A673 (cell line): ENCODE results near the gene PALLD. TPM values are rescaled to one million over a fixed set of nuclear protein-coding genes. Genes with fewer than 3 reads are reported as not detected.

Experiments
- BruUV-seq: library from RNA; stranded (reverse); fragments of 400-500 nt; replicated peaks from 2 replicates; lab custom pipeline; 2021; lab: Mats Ljungman, UMichigan
- CTCF ChIA-PET: fragments of 300-600 bp; sonication (Branson Sonifier 250); formaldehyde crosslinking; loops from one replicate; lab custom pipeline; 2022; ENCODE audit warnings: antibody characterized with exemption; lab: Charles Lee
- POLR2A ChIA-PET: fragments of 300-600 bp; sonication (Branson Sonifier 250); formaldehyde crosslinking; loops from one replicate; lab custom pipeline; 2022; ENCODE audit warnings: antibody characterized with exemption; ENCODE audit not compliant: low non-redundant PET; lab: Charles Lee
- DNase-seq: peaks from one replicate; pipeline ENCODE4 v3.0.0-alpha.2; 2015; ENCODE audit warnings: low spot score
- H3K27ac ChIP-seq: fragments of 200-600 bp; sonication (generic); 2 replicates; pipeline ENCODE4 v1.5.1; 2016; ENCODE audit warnings: mixed run types, low read depth, mild to moderate bottlenecking, mixed read lengths, antibody characterized with exemption, low read length; ENCODE audit not compliant: poor library complexity, severe bottlenecking
- H3K27me3 ChIP-seq: fragments of 200-600 bp; sonication (generic); replicated peaks from 2 replicates; pipeline ENCODE4 v1.6.1; 2017; ENCODE audit warnings: mixed run types, low read depth, mild to moderate bottlenecking, mixed read lengths, antibody characterized with exemption, low read length; ENCODE audit not compliant: insufficient read depth, poor library complexity
- H3K36me3 ChIP-seq: fragments of 200-600 bp; sonication (generic); 2 replicates; pipeline ENCODE4 v1.6.1; 2016; ENCODE audit warnings: mixed run types, mild to moderate bottlenecking, mixed read lengths, antibody characterized with exemption, low read length; ENCODE audit not compliant: insufficient read depth, poor library complexity, severe bottlenecking
- H3K4me1 ChIP-seq: fragments of 200-600 bp; sonication (generic); 2 replicates; pipeline ENCODE4 v1.6.1; 2017; ENCODE audit warnings: mixed run types, mild to moderate bottlenecking, mixed read lengths, antibody characterized with exemption, low read length; ENCODE audit not compliant: insufficient read depth, poor library complexity, severe bottlenecking
- H3K4me3 ChIP-seq: fragments of 200-600 bp; sonication (generic); 2 replicates; pipeline ENCODE4 v1.5.1; 2016; ENCODE audit warnings: low read depth, mixed run types, mild to moderate bottlenecking, mixed read lengths, low read length; ENCODE audit not compliant: poor library complexity, severe bottlenecking
- H3K9me3 ChIP-seq: fragments of 200-600 bp; sonication (generic); 2 replicates; pipeline ENCODE4 v1.6.1; 2016; ENCODE audit warnings: mixed run types, low read depth, mild to moderate bottlenecking, mixed read lengths, antibody characterized with exemption, low read length; ENCODE audit not compliant: poor library complexity, severe bottlenecking
- EZH2 ChIP-seq: fragments of 200-600 bp; sonication (generic); IDR thresholded peaks from 2 replicates; pipeline ENCODE4 v1.6.1; 2017; ENCODE audit warnings: borderline replicate concordance, low read depth, mild to moderate bottlenecking, mixed read lengths, antibody characterized with exemption, low read length; ENCODE audit not compliant: poor library complexity, severe bottlenecking
- intact Hi-C: fragments of 100-400 bp; cut with micrococcal nuclease; formaldehyde crosslinking; loops from one replicate; pipeline ENCODE4 v1.10.0; 2022; ENCODE audit not compliant: unreplicated experiment
- total RNA-seq: library from RNA; stranded (reverse); gene quantifications from 2 replicates; pipeline ENCODE4 v1.2.3, GENCODE V29; 2021
- TF ChIP-seq, protein P1 (sequence below): fragments of 300-800, 200-600 bp; sonication (generic); conservative IDR thresholded peaks from 2 replicates; pipeline ENCODE4 v1.5.1; 2017; ENCODE audit warnings: low read depth, mild to moderate bottlenecking, antibody characterized with exemption, low read length, moderate library complexity, mixed read lengths

The PALLD gene
- total RNA-seq, 1 experiment from 2014 or later: 44.1 TPM

DNA sequence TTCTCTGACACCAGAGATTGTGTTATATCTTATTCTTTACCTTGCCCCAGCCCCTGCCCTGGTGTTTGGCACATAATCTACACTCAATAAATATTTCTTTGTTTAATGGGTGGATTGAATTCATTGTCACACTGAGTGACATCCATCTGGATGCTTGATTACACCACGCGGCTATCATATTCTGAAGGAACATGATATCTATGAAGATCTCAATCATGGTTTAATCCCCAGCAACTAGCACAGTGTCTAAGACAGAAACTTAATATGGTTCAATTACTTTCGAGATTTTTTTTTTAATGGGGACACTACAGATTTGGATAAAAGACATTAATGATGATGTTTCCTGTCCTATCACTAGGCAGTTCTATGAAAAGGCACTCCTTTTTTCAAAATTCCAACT is 246.3 kb downstream of the PALLD start:
- ChIA-PET CTCF (no interaction called here), POLR2A (no interaction called here)
- Histone ChIP-seq H3K27me3 (no peaks in the 10 kb centered on the region), H3K36me3 (no peaks in the 10 kb centered on the region), H3K9me3 (no peaks in the 10 kb centered on the region), H3K4me3 (no peak overlapping the region), H3K27ac (no peak overlapping the region), H3K4me1 (peaks cover 19% of the 10 kb centered on the region)
- no TSS peak for BruUV-seq
- TF ChIP-seq, protein P1, sequence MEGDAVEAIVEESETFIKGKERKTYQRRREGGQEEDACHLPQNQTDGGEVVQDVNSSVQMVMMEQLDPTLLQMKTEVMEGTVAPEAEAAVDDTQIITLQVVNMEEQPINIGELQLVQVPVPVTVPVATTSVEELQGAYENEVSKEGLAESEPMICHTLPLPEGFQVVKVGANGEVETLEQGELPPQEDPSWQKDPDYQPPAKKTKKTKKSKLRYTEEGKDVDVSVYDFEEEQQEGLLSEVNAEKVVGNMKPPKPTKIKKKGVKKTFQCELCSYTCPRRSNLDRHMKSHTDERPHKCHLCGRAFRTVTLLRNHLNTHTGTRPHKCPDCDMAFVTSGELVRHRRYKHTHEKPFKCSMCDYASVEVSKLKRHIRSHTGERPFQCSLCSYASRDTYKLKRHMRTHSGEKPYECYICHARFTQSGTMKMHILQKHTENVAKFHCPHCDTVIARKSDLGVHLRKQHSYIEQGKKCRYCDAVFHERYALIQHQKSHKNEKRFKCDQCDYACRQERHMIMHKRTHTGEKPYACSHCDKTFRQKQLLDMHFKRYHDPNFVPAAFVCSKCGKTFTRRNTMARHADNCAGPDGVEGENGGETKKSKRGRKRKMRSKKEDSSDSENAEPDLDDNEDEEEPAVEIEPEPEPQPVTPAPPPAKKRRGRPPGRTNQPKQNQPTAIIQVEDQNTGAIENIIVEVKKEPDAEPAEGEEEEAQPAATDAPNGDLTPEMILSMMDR: no peak
- TF ChIP-seq EZH2: no peak
- intact Hi-C loops: no loop called here
- no peak for DNase-seq

- Histone ChIP-seq H3K27me3 (no peaks in the 10 kb centered on the region), H3K27ac (no peak overlapping the region), H3K4me1 (peaks cover 19% of the 10 kb centered on the region), H3K9me3 (no peaks in the 10 kb centered on the region), H3K36me3 (no peaks in the 10 kb centered on the region), H3K4me3 (no peak overlapping the region)
- intact Hi-C loops: no loop called here
- ChIA-PET CTCF (no interaction called here), POLR2A (no interaction called here)
- no peak for DNase-seq
- TF ChIP-seq, protein P1: no peak
- TF ChIP-seq EZH2: no peak
- no TSS peak for BruUV-seq
Observed at GRCh38 chr4:168743601-168744000, 246.7 kb downstream of the PALLD start.

DNA sequence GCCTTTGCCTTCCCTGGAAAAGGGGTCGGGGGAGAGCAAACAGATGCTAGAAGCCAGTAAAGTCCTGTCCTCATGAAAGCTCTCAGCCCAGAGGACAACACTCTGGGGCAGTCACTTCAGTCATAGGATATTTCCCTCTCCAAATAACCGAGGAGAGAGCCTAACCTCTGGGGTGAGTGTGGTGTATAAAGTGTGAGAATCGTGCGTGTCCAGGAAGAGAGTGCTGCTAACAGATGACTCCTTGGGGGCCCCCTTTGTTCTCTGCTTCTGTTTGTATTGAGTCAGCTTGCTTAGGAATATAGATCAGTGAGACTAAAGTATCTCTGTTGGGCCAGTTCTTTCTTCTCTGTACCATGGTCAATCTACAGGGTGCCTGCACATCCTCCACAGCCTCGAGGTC is 247.2 kb downstream of the PALLD start:
- Histone ChIP-seq H3K9me3 (no peaks in the 10 kb centered on the region), H3K36me3 (no peaks in the 10 kb centered on the region), H3K4me3 (no peak overlapping the region), H3K4me1 (peaks cover 19% of the 10 kb centered on the region), H3K27me3 (no peaks in the 10 kb centered on the region), H3K27ac (no peak overlapping the region)
- intact Hi-C loops: no loop called here
- ChIA-PET CTCF (no interaction called here), POLR2A (no interaction called here)
- DNase-seq: no peak
- no TSS peak for BruUV-seq
- TF ChIP-seq EZH2: no peak
- TF ChIP-seq, protein P1: no peak
